Measurements from ENCODE around the gene TSPAN18. TPM values are rescaled to one million over a fixed set of nuclear protein-coding genes. Genes with fewer than 3 reads are reported as not detected.

The TSPAN18 gene
- total RNA-seq, 4 donors from 2014 or later: 2.2 to 18.1 (median 3.4) TPM

DNA sequence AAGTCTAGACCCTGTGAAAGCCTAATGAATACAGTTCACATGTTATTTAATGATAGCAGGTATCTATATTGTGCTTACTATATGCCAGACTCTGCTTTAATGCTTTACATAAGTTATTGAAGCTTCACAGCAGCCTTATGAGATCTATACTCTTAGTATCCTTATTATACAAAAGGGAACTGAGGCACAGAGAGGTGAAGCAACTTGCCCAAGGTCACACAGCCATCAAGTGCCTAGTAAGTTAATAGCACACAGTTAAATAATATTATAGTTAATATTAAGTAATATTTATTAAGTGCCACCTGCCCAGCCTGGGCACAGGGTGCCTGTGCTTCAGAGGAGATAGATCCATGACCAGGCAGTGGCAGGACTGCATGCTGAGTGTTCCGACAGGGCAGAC is 145.8 kb downstream of the TSPAN18 start:
- no peak for DNase-seq (ENCODE audit: low spot score)
- no peak for TF ChIP-seq CTCF (IDR thresholded peaks at IDR 0.05)
- no peak for ATAC-seq (ENCODE audit: low FRiP score)

DNA sequence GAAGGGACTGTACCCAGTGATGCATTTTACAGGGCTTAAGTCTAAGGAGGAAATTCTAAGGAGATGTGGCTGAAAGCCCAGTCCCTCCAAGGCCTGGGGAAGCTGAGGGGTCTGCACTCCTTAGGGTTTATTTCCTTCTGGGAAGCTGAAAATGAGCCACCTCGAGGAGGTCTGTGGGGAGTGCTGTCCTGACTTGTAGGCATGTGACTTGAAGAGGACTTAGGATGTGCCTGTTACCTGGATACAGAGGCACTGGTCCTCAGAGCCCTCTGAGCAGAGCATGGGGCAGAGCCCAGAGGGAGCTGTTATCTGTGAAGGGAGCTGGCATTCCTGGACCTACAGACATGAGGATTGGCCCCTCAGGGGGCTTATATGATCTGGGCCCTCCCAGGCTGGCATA is 146.8 kb downstream of the TSPAN18 start:
- no peak for TF ChIP-seq CTCF (IDR thresholded peaks at IDR 0.05)
- ATAC-seq (ENCODE audit: low FRiP score): no peak
- no peak for DNase-seq (ENCODE audit: low spot score)

DNA sequence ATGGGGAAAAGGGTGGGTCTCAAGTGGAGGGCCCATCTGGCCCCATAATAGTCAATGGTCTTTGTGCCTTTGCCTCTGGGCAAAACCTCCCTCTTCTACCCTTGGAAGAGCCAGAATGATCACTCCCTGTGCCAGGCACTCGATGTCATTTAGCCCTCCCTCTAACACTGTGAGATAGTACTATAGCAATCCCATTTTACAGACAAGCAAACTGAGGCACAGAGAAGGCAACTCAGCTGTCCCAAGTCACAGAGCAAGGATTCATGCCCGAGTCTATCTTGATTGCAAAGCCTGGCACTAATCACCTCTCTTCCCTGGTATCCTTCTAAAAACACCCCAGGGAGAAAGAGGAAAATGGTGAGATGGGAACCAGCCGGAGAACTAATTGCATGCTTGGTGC is 147.5 kb downstream of the TSPAN18 start:
- no peak for TF ChIP-seq CTCF (IDR thresholded peaks at IDR 0.05)
- DNase-seq (ENCODE audit: low spot score): no peak
- ATAC-seq (ENCODE audit: low FRiP score): no peak

- ATAC-seq (ENCODE audit: low FRiP score) (no peak), DNase-seq (ENCODE audit: low spot score) (no peak)
- no peak for TF ChIP-seq CTCF (IDR thresholded peaks at IDR 0.05)
Measured at GRCh38 chr11:44875037-44875436, 148.3 kb downstream of the TSPAN18 start.

DNA sequence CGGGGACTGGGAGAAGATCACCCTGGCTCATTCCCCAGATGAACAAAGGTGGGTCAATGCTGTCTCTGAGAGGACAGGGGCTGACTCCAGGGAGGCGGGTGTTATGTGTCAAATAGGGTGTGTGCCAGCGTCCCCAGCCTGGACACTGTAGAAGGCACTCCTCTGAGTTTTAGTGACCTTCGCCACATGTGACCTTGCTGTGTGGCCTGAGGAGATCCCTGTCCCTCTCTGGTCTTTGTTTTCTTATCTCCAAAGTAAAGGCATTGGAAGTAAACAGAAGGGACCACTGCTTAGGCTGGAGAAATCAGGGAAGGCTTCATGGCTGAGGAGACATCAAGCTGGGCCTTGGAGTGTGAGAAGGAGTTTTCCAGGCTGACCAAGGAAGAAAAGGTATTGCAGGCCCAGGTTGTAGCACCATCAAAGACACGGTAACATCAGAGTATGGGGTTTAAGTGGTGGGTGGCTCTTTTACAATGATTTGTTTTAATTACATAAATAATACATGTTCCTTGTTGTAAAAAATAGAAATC is 149.5 kb downstream of the TSPAN18 start:
- no peak for TF ChIP-seq CTCF (IDR thresholded peaks at IDR 0.05)
- ATAC-seq (ENCODE audit: low FRiP score) (no peak), DNase-seq (ENCODE audit: low spot score) (no peak)

- ATAC-seq (ENCODE audit: low FRiP score) (no peak), DNase-seq (ENCODE audit: low spot score) (no peak)
- no peak for TF ChIP-seq CTCF (IDR thresholded peaks at IDR 0.05)
Measured at GRCh38 chr11:44876906-44877305, 150.1 kb downstream of the TSPAN18 start.

DNA sequence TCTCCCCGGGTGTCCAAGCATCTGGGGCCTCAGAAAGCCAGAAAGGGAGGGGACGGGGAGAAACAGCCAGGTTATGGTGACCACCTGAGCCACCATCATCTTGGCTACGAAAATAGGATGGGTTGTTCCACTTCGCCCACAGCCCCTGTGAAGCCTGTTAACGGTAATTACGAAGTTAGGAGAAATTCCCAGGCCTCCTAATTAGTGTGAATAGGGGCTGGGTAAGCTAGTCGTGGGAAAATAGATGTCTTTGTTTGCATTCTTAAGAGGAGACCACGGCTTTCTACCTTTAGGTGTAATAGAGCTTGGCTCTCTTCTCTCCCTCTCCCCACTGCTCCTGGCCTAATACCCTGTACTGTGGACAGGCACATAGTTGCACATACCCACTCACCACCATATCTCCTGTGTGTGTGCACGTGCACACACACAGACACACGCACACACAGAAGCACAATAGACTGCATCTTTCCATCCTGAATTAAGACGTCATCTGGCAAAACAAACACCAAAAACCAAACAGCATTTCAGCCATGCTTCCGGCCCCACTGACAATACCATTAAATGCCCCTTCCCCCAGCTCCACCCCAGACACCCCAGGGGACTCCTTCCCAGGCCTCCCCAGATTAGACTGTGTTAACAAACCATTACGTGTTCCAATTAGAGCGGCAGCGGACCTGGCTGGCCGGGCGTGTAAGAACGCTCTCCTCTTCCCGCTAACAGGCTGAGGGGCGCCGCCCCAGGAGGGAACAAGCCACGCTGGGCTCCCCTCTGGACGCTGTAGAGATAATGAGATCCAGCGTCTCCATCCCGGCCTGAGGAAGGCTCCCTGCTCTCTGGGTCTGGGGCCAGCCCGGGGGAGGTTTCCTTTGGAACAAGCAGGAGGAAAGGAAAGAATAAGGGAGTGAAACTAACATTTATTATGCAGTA is 151.1 kb downstream of the TSPAN18 start:
- no peak for DNase-seq (ENCODE audit: low spot score)

More for the DNA sequence above, 151.1 kb downstream of the TSPAN18 start:
- TF ChIP-seq CTCF (IDR thresholded peaks at IDR 0.05): no peak
- ATAC-seq (ENCODE audit: low FRiP score): peak; percentile 49

All from omental fat pad (tissue), 4 donors.